ENCODE results near the gene CDKL1.

GRCh38 chr14:50381823-50382287 lies 14.8 kb downstream of the CDKL1 start:
- no peak for TF ChIP-seq EZH2phosphoT487 (IDR thresholded peaks at IDR 0.05; ENCODE audit: borderline replicate concordance, low read length)
- no peak for TF ChIP-seq CTCF (IDR thresholded peaks at IDR 0.05; ENCODE audit: low read depth, low read length, poor library complexity, severe bottlenecking)
